ENCODE results near the gene SSR4.

GRCh38 chrX:153845842-153846241 is 51.4 kb downstream of the SSR4 start:
- TF ChIP-seq, protein P1, sequence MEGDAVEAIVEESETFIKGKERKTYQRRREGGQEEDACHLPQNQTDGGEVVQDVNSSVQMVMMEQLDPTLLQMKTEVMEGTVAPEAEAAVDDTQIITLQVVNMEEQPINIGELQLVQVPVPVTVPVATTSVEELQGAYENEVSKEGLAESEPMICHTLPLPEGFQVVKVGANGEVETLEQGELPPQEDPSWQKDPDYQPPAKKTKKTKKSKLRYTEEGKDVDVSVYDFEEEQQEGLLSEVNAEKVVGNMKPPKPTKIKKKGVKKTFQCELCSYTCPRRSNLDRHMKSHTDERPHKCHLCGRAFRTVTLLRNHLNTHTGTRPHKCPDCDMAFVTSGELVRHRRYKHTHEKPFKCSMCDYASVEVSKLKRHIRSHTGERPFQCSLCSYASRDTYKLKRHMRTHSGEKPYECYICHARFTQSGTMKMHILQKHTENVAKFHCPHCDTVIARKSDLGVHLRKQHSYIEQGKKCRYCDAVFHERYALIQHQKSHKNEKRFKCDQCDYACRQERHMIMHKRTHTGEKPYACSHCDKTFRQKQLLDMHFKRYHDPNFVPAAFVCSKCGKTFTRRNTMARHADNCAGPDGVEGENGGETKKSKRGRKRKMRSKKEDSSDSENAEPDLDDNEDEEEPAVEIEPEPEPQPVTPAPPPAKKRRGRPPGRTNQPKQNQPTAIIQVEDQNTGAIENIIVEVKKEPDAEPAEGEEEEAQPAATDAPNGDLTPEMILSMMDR (IDR thresholded peaks at IDR 0.05), result no peak
- TF ChIP-seq POLR2A (IDR thresholded peaks at IDR 0.05; ENCODE audit: low read depth) (no peak), POLR2AphosphoS5 (IDR thresholded peaks at IDR 0.05) (no peak)
